Sigmoid colon (tissue), 7 donors: ENCODE data around the gene CRELD2. TPM values are rescaled to one million over a fixed set of nuclear protein-coding genes. Genes with fewer than 3 reads are reported as not detected.

ENCODE experiments used
- DNase-seq: peaks from one replicate; pipeline ENCODE4 v3.0.0-alpha.2; 2019
- H3K27ac ChIP-seq, 4 donors: fragments of 200-600 bp; sonication (generic); one replicate each; pipeline ENCODE4 v1.5.1; 2016 to 2019; ENCODE audit warnings: mild to moderate bottlenecking in 1 of 4
- H3K27me3 ChIP-seq, 3 donors: fragments of 200-600 bp; sonication (generic); one replicate each; pipeline ENCODE4 v1.5.1; 2019; ENCODE audit warnings: mild to moderate bottlenecking in 1 of 3
- H3K36me3 ChIP-seq, 4 donors: fragments of 200-600 bp; sonication (generic); one replicate each; pipeline ENCODE4 v1.5.1; 2016 to 2019
- H3K4me1 ChIP-seq, 4 donors: fragments of 200-600 bp; sonication (generic); one replicate each; pipeline ENCODE4 v1.5.1; 2017 to 2019
- H3K4me3 ChIP-seq, 4 donors: fragments of 200-600 bp; sonication (generic); one replicate each; pipeline ENCODE4 v1.5.1; 2017 to 2019; ENCODE audit warnings: mild to moderate bottlenecking in 2 of 4, moderate library complexity in 1 of 4
- H3K9me3 ChIP-seq, 4 donors: fragments of 200-600 bp in 3 of 4; sonication (generic) in 3 of 4; one replicate each; pipeline versions ENCODE4 v1.5.1 to v1.6.1; 2013 to 2019
- EP300 ChIP-seq, 4 donors: sonication (generic); formaldehyde crosslinking; IDR thresholded peaks; one replicate each; pipeline ENCODE4 v1.6.1; 2017; ENCODE audit warnings: antibody characterized with exemption in 4 of 4
- POLR2A ChIP-seq, 2 donors: fragments of 450-650 bp; IDR thresholded peaks; one replicate each; pipeline ENCODE4 v1.6.1; 2016; ENCODE audit warnings: antibody characterized with exemption in 2 of 2, mild to moderate bottlenecking in 2 of 2, moderate library complexity in 2 of 2
- POLR2AphosphoS5 ChIP-seq, 4 donors: sonication (generic); formaldehyde crosslinking; IDR thresholded peaks; one replicate each; pipeline ENCODE4 v1.6.1; 2017; ENCODE audit warnings: antibody characterized with exemption in 4 of 4
- WGBS, 2 donors: extraction: QIAGEN DNeasy Blood & Tissue Kit; methylation state at CpG; one replicate each; pipeline ENCODE4 v1.1.7; 2013; 5-methylcytosine and 5-hydroxymethylcytosine counted together
- intact Hi-C: fragments of 100-400 bp; cut with DNase I; formaldehyde crosslinking; loops from one replicate; pipeline ENCODE4 v1.15.1; 2023
- polyA plus RNA-seq, 3 donors: library from polyadenylated mRNA; stranded (reverse); fragments of 200-250 nt; gene quantifications; one replicate each; pipeline ENCODE4 v1.2.3, GENCODE V29; 2013
- total RNA-seq, 4 donors: library from RNA; depleted of rRNA; stranded (reverse); fragments of >200 nt; gene quantifications; one replicate each; pipeline ENCODE4 v1.1.0, GENCODE V29; 2016
- TF ChIP-seq, protein P1 (sequence below), 4 experiments: fragments of 450-650 bp in 3 of 4; fragments of 200-600 bp in 1 of 4; IDR thresholded peaks; one replicate each; pipeline ENCODE4 v1.5.1; 2016 to 2019; ENCODE audit warnings: antibody characterized with exemption in 4 of 4, mild to moderate bottlenecking in 3 of 4, moderate library complexity in 2 of 4
- donor health status: healthy with polysubstance abuse.
- donor health status: Bipolar disorder and iron deficiency.
- donor health status: healthy.

Gene CRELD2
- total and polyA plus RNA-seq, 7 donors = 9.2 to 97.7 (median 20.2) TPM

DNA sequence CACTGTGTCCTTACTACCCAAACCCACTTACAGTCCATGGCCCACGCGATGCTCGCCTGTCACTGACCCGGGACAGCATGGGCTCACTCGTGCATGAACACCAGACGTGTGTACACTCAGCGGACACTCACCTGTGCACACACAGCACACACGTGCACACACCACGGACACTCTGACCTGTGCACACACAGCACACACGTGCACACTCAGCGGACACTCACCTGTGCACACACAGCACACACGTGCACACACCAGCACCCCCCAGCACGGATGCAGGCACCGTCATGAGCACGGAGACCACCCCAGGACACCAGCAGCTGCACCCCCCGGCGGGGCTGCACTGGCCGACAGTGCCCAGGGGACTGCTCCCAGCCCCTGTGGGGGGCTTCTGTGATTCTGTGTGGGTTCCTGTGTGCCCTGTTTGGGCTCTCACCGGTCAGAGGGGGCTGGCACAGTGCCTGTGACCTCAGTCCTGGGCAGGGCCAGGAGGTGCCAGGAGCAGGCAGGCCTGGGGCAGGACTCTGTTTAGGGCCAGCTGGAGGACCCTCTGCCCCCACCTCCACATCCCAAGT is 20.2 kb downstream of the CRELD2 start:
- H3K36me3 ChIP-seq = no peaks in the 10 kb centered on the region
- H3K9me3 ChIP-seq = no peaks in the 10 kb centered on the region
- peak overlapping the region in 3 of 4 donors; percentile 88 to 96 (median 89) for H3K27ac ChIP-seq
- DNase-seq = no peak
- TF ChIP-seq, protein P1, sequence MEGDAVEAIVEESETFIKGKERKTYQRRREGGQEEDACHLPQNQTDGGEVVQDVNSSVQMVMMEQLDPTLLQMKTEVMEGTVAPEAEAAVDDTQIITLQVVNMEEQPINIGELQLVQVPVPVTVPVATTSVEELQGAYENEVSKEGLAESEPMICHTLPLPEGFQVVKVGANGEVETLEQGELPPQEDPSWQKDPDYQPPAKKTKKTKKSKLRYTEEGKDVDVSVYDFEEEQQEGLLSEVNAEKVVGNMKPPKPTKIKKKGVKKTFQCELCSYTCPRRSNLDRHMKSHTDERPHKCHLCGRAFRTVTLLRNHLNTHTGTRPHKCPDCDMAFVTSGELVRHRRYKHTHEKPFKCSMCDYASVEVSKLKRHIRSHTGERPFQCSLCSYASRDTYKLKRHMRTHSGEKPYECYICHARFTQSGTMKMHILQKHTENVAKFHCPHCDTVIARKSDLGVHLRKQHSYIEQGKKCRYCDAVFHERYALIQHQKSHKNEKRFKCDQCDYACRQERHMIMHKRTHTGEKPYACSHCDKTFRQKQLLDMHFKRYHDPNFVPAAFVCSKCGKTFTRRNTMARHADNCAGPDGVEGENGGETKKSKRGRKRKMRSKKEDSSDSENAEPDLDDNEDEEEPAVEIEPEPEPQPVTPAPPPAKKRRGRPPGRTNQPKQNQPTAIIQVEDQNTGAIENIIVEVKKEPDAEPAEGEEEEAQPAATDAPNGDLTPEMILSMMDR (IDR thresholded peaks at IDR 0.05) = no peak
- TF ChIP-seq POLR2A (IDR thresholded peaks at IDR 0.05) (no peak), POLR2AphosphoS5 (IDR thresholded peaks at IDR 0.05) (no peak), EP300 (IDR thresholded peaks at IDR 0.05) (no peak)
- no peaks in the 10 kb centered on the region for H3K27me3 ChIP-seq
- H3K4me1 ChIP-seq = peaks cover 0 to 40% (median 37%) of the 10 kb centered on the region in 4 donors
- no peak overlapping the region for H3K4me3 ChIP-seq
- 87 to 88% methylated on average over 19 of the region's 19 CpGs for WGBS, 2 donors
- intact Hi-C loops = no loop called here

DNA sequence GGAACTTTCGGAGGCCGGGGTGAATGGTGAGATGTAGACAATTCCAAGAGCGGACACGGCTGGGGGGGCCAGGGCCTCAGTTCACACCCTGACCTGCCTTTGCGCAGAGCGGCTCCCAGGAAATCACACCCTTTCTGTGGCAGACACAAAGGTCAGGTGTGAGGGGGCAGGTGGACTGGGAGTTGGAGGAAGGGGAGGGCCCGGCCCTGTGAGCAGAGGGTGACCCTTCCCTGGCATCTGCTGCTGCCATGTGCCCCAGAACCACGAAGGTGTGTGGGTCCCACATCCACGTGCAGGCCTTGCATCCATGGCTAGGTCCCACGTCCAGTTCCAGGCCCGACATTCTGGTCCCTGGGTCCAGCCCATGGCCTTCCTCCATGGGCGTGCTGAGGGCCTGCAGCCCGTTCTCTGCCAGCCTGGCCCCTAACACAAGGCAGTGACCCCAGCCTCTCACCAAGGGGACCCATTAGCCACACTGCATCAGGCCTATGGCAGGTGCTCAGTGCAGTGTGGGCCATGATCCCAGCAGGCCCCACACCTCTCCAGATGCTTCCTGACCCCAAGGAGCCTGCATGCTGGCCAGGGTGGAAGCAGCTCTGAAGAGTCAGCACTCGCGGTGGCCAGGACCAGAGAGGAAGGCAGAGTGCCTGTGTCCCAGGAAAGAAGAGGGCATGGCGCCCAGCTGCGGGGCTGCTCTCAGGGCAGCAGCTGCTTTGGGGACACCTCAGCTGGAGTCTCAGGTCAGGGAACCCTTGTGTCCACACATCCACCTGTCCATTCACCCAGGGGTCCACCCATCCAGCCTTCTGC is 23.3 kb downstream of the CRELD2 start:
- H3K9me3 ChIP-seq = no peaks in the 10 kb centered on the region
- TF ChIP-seq EP300 (IDR thresholded peaks at IDR 0.05) (no peak), POLR2A (IDR thresholded peaks at IDR 0.05) (no peak), POLR2AphosphoS5 (IDR thresholded peaks at IDR 0.05) (no peak)
- TF ChIP-seq, protein P1 (IDR thresholded peaks at IDR 0.05) = no peak
- intact Hi-C loops = loop anchor here (2.0 kb wide), 1 partner anchor 17 kb away; no protein-coding TSS in a partner anchor
- WGBS, 2 donors = 90 to 93% methylated on average over 17 of the region's 17 CpGs
- H3K27me3 ChIP-seq = no peaks in the 10 kb centered on the region
- no peak for DNase-seq
- H3K27ac ChIP-seq = no peak overlapping the region
- no peaks in the 10 kb centered on the region for H3K36me3 ChIP-seq
- no peak overlapping the region for H3K4me3 ChIP-seq
- peaks cover 0 to 12% (median 11%) of the 10 kb centered on the region in 4 donors for H3K4me1 ChIP-seq

DNA sequence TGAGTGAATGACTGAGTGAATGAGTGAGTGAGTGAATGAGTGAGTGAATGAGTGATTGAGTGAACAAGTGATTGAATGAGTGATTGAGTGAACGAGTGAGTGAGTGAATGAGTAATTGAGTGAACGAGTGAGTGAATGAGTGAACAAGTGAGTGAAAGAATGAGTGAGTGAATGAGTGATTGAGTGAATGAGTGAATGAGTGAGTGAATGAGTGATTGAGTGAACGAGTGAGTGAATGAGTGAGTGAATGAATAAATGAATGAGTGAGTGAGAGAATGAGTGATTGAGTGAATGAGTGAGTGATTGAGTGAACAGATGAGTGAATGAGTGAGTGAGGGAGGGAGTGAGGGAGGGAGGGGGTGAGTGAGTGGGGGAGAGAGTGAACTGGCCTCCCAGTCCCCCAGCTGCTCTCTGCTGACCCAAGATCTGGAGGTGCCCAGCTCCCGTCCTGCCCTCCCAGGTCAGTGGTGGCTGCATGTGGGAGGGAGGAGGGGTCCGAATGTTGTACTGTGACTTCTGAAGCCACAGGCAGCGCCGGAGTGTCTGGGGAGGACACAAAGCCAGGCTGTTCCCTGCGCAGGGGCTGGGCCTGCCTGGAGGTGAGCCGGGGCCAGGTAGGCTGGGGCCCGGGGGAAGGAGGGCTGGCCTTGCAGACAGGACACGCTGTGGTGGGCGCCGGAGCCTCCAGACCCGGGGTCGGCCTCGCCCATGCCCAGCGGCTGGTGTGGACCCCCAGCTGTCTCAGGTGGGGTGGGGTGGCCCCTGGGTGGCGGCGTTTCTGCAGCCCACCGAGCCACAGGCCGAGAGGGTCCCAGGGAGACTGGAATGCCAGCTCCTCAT is 24.4 kb downstream of the CRELD2 start:
- Histone ChIP-seq H3K9me3 (no peaks in the 10 kb centered on the region), H3K4me1 (peaks cover 0 to 1% (median under 1%) of the 10 kb centered on the region in 4 donors), H3K4me3 (no peak overlapping the region), H3K27me3 (no peaks in the 10 kb centered on the region), H3K36me3 (no peaks in the 10 kb centered on the region), H3K27ac (no peak overlapping the region)
- DNase-seq = no peak
- no peak for TF ChIP-seq POLR2AphosphoS5 (IDR thresholded peaks at IDR 0.05)
- TF ChIP-seq, protein P1 (IDR thresholded peaks at IDR 0.05) = no peak
- 81 to 88% methylated on average over 21 of the region's 21 CpGs for WGBS, 2 donors
- intact Hi-C loops = loop anchor here (2.0 kb wide), 1 partner anchor 16 kb away; no protein-coding TSS in a partner anchor

DNA sequence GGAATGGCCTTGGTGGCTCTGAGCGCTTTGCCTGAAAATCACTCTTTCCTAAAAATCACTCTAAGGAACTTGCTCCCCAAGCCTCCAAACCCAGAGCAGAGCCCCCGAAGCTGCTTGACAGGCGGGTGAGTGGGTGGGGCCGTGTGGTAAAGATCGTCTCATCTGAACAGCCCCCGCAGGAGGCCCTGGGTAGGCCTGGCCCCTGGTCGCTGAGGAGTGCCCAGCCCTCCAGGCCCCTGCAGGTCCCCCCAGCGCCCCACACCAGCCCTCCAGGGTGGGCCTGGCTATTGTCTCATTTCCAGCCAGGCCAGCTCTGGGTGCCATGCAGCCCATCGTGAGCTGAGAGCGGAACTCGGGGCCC is 25.0 kb downstream of the CRELD2 start:
- no peak overlapping the region for H3K4me3 ChIP-seq
- no peaks in the 10 kb centered on the region for H3K4me1 ChIP-seq
- WGBS, 2 donors = 85 to 86% methylated on average over 11 of the region's 11 CpGs
- H3K27me3 ChIP-seq = no peaks in the 10 kb centered on the region
- DNase-seq = no peak
- no peaks in the 10 kb centered on the region for H3K9me3 ChIP-seq
- no peak for TF ChIP-seq EP300 (IDR thresholded peaks at IDR 0.05)
- TF ChIP-seq POLR2A (IDR thresholded peaks at IDR 0.05) = no peak
- TF ChIP-seq, protein P1 (IDR thresholded peaks at IDR 0.05) = no peak
- no peak for TF ChIP-seq POLR2AphosphoS5 (IDR thresholded peaks at IDR 0.05)
- no peaks in the 10 kb centered on the region for H3K36me3 ChIP-seq
- intact Hi-C loops = loop anchor here (2.0 kb wide), 1 partner anchor 15 kb away; no protein-coding TSS in a partner anchor
- no peak overlapping the region for H3K27ac ChIP-seq
